Fibroblast of skin of left biceps (primary cell): ENCODE results near the gene MTHFD1L.

Experiments
- DNase-seq, 2 experiments: peaks; one replicate each; pipeline ENCODE4 v3.0.0-alpha.2; 2013; ENCODE audit warnings: low read depth in 2 of 2

MTHFD1L gene

GRCh38 chr6:151015101-151015700 lies 149.7 kb downstream of the MTHFD1L start:
- DNase-seq, result peak in 1 of 2 experiments; percentile 49

GRCh38 chr6:151016107-151016506 lies 150.6 kb downstream of the MTHFD1L start:
- DNase-seq, result no peak

GRCh38 chr6:151018046-151018445 lies 152.5 kb downstream of the MTHFD1L start:
- no peak for DNase-seq

- no peak for DNase-seq
These were observed 153.6 kb downstream of the MTHFD1L start for GRCh38 chr6:151018911-151019782.

GRCh38 chr6:151021896-151022295 lies 156.4 kb downstream of the MTHFD1L start:
- no peak for DNase-seq

GRCh38 chr6:151022492-151022891 lies 157.0 kb downstream of the MTHFD1L start:
- DNase-seq, result no peak

GRCh38 chr6:151023342-151023741 lies 157.8 kb downstream of the MTHFD1L start:
- DNase-seq, result no peak

- DNase-seq, result no peak
These were observed 159.1 kb downstream of the MTHFD1L start for GRCh38 chr6:151024597-151024996.

GRCh38 chr6:151025076-151025475 lies 159.6 kb downstream of the MTHFD1L start:
- DNase-seq, result no peak

- no peak for DNase-seq
These were observed 160.7 kb downstream of the MTHFD1L start for GRCh38 chr6:151026041-151026663.

GRCh38 chr6:151027295-151027747 lies 161.8 kb downstream of the MTHFD1L start:
- DNase-seq, result no peak

GRCh38 chr6:151027936-151028838 lies 162.7 kb downstream of the MTHFD1L start:
- DNase-seq, result no peak

GRCh38 chr6:151029970-151030369 lies 164.5 kb downstream of the MTHFD1L start:
- DNase-seq, result no peak

GRCh38 chr6:151032034-151032433 lies 166.5 kb downstream of the MTHFD1L start:
- DNase-seq, result no peak

GRCh38 chr6:151034825-151035781 lies 169.6 kb downstream of the MTHFD1L start:
- no peak for DNase-seq

- peak; percentile 52 to 54 for DNase-seq
These were observed 170.8 kb downstream of the MTHFD1L start for GRCh38 chr6:151036211-151036721.

- no peak for DNase-seq
These were observed 171.6 kb downstream of the MTHFD1L start for GRCh38 chr6:151036869-151037680.

- DNase-seq, result no peak
These were observed 173.1 kb downstream of the MTHFD1L start for GRCh38 chr6:151038616-151039015.

- peak; percentile 74 to 77 for DNase-seq
These were observed 175.5 kb downstream of the MTHFD1L start for GRCh38 chr6:151040888-151041521.
